GM23338 (cell line): ENCODE measurements around the gene ACOX3. TPM values are rescaled to one million over a fixed set of nuclear protein-coding genes. Genes with fewer than 3 reads are reported as not detected.

Source experiments
- ATAC-seq: fragments of 200-7000 bp; cut with Tn5 transposase; 3 replicates; pipeline ENCODE4 v1.9.1; 2020
- DNase-seq: peaks from one replicate; pipeline ENCODE4 v3.0.0-alpha.2; 2015; ENCODE audit warnings: low spot score
- H2AFZ ChIP-seq: fragments of 200-600 bp; sonication (generic); 2 replicates; pipeline ENCODE4 v1.8.0; 2016; ENCODE audit warnings: antibody characterized with exemption, mild to moderate bottlenecking, moderate library complexity
- H3F3A ChIP-seq: fragments of 200-600 bp; sonication (generic); replicated peaks from 2 replicates; pipeline ENCODE4 v1.8.0; 2017; ENCODE audit warnings: antibody characterized with exemption, mixed run types, low read depth
- H3K27ac ChIP-seq: fragments of 200-600 bp; sonication (generic); 2 replicates; pipeline ENCODE4 v1.6.1; 2016; ENCODE audit warnings: low read depth
- H3K27me3 ChIP-seq: fragments of 200-600 bp; sonication (generic); 2 replicates; pipeline ENCODE4 v1.8.0; 2016; ENCODE audit warnings: mild to moderate bottlenecking, mixed run types, moderate library complexity; ENCODE audit not compliant: insufficient read depth
- H3K36me3 ChIP-seq: fragments of 200-600 bp; sonication (generic); 2 replicates; pipeline ENCODE4 v1.8.0; 2016; ENCODE audit warnings: mild to moderate bottlenecking; ENCODE audit not compliant: insufficient read depth
- H3K4me1 ChIP-seq: fragments of 200-600 bp; sonication (generic); 2 replicates; pipeline ENCODE4 v1.8.0; 2016; ENCODE audit warnings: mild to moderate bottlenecking, moderate library complexity; ENCODE audit not compliant: insufficient read depth
- H3K4me2 ChIP-seq: fragments of 200-600 bp; sonication (generic); 2 replicates; pipeline ENCODE4 v1.7.1; 2017; ENCODE audit warnings: mixed run types
- H3K4me3 ChIP-seq: fragments of 200-600 bp; sonication (generic); 2 replicates; pipeline ENCODE4 v1.6.1; 2016; ENCODE audit warnings: mixed run types
- H3K79me2 ChIP-seq: fragments of 200-600 bp; sonication (generic); replicated peaks from 2 replicates; pipeline ENCODE4 v1.8.0; 2017; ENCODE audit warnings: mild to moderate bottlenecking; ENCODE audit not compliant: insufficient read depth
- H3K9me2 ChIP-seq: fragments of 200-600 bp; sonication (generic); 2 replicates; pipeline ENCODE4 v1.8.0; 2017; ENCODE audit not compliant: insufficient read depth
- H4K20me1 ChIP-seq: fragments of 200-600 bp; sonication (generic); replicated peaks from 2 replicates; pipeline ENCODE4 v1.8.0; 2017; ENCODE audit warnings: mild to moderate bottlenecking; ENCODE audit not compliant: insufficient read depth
- H3K27ac Mint-ChIP-seq: 2 replicates; pipeline ENCODE4 v1.8.0; 2020; ENCODE audit warnings: inconsistent platforms, mild to moderate bottlenecking, moderate library complexity, mixed read lengths
- H3K27me3 Mint-ChIP-seq: 3 replicates; pipeline ENCODE4 v1.8.0; 2022; ENCODE audit warnings: low read depth, mild to moderate bottlenecking, moderate library complexity, mixed read lengths, inconsistent platforms; ENCODE audit not compliant: insufficient read depth, poor library complexity
- H3K36me3 Mint-ChIP-seq: 3 replicates; pipeline ENCODE4 v1.8.0; 2021; ENCODE audit warnings: low read depth, mild to moderate bottlenecking, inconsistent platforms, moderate library complexity, mixed read lengths
- H3K4me1 Mint-ChIP-seq: 3 replicates; pipeline ENCODE4 v1.8.0; 2020; ENCODE audit warnings: mild to moderate bottlenecking, inconsistent platforms, mixed read lengths
- H3K4me3 Mint-ChIP-seq: 3 replicates; pipeline ENCODE4 v1.8.0; 2021; ENCODE audit warnings: moderate library complexity, mild to moderate bottlenecking, inconsistent platforms, mixed read lengths
- H3K9me3 Mint-ChIP-seq: 3 replicates; pipeline ENCODE4 v1.8.0; 2020; ENCODE audit warnings: moderate library complexity, mild to moderate bottlenecking, inconsistent platforms, mixed read lengths
- CREB1 ChIP-seq: fragments of 250-450 bp; sonication (Bioruptor Pico); IDR thresholded peaks from 2 replicates; pipeline ENCODE4 v1.5.0; 2020; ENCODE audit warnings: low read depth, mild to moderate bottlenecking, moderate library complexity
- ETS1 ChIP-seq: IDR thresholded peaks from 2 replicates; pipeline ENCODE4 v1.6.1; 2016; ENCODE audit warnings: antibody characterized with exemption
- EZH2 ChIP-seq: fragments of 200-600 bp; sonication (generic); IDR thresholded peaks from one replicate; pipeline ENCODE4 v1.8.0; 2017; ENCODE audit warnings: antibody characterized with exemption, mild to moderate bottlenecking, low read depth; ENCODE audit not compliant: unreplicated experiment
- JUNB ChIP-seq: IDR thresholded peaks from one replicate; pipeline ENCODE4 v1.6.1; 2016; ENCODE audit warnings: antibody characterized with exemption; ENCODE audit not compliant: unreplicated experiment
- NANOG ChIP-seq: IDR thresholded peaks from 2 replicates; pipeline ENCODE4 v1.6.1; 2016; ENCODE audit warnings: antibody characterized with exemption, borderline replicate concordance
- REST ChIP-seq: IDR thresholded peaks from one replicate; pipeline ENCODE4 v1.6.1; 2018; ENCODE audit warnings: antibody characterized with exemption; ENCODE audit not compliant: unreplicated experiment
- ZNF114 ChIP-seq: fragments of 250-450 bp; sonication (Bioruptor Pico); IDR thresholded peaks from 2 replicates; pipeline ENCODE4 v1.5.0; 2020; ENCODE audit warnings: mild to moderate bottlenecking, moderate library complexity
- ZNF462 ChIP-seq: fragments of 250-450 bp; sonication (Bioruptor Pico); IDR thresholded peaks from 2 replicates; pipeline ENCODE4 v1.5.0; 2020; ENCODE audit warnings: mild to moderate bottlenecking, moderate library complexity
- polyA plus RNA-seq: library from polyadenylated mRNA; unstranded; fragments of >200 nt; fragmentation: Nextera tagmentation; extraction: Ambion mirVana; gene quantifications from 2 replicates; pipeline ENCODE4 v1.2.1, GENCODE V29; 2016
- total RNA-seq: library from RNA; depleted of rRNA; stranded (reverse); fragments of >200 nt; shearing (Covaris generic); gene quantifications from 2 replicates; pipeline ENCODE4 v1.2.3, GENCODE V29; 2014

Gene ACOX3
- total and polyA plus RNA-seq, 2 experiments from 2014 or later: 6.4 to 17.2 TPM

- H3K27me3 Mint-ChIP-seq: peaks cover 16% of the 10 kb centered on the region
- H3F3A ChIP-seq: 0 out of 2 replicates have a peak, but pooled peaks cover 3% of the 10 kb centered on the region
- peaks cover 8% of the 10 kb centered on the region for H3K4me1 Mint-ChIP-seq
- H3K36me3 ChIP-seq: no peaks in the 10 kb centered on the region
- H3K9me3 Mint-ChIP-seq: no peaks in the 10 kb centered on the region
- ATAC-seq (no peak), DNase-seq (no peak)
- 0 out of 2 replicates have a peak overlapping the region, but pooled peaks have one; percentile 32 for H2AFZ ChIP-seq
- H3K4me1 ChIP-seq: no peaks in the 10 kb centered on the region; the same call in none of the 2 replicates
- H3K27ac ChIP-seq: no peak overlapping the region
- no peak overlapping the region for H3K4me3 ChIP-seq
- no peak overlapping the region for H3K4me3 Mint-ChIP-seq
- H3K27me3 ChIP-seq: no peaks in the 10 kb centered on the region
- no peaks in the 10 kb centered on the region for H3K79me2 ChIP-seq
- TF ChIP-seq CREB1 (no peak), ETS1 (no peak), EZH2 (no peak), ZNF462 (no peak), ZNF114 (no peak), REST (no peak), JUNB (no peak), NANOG (no peak)
- no peak overlapping the region for H3K4me2 ChIP-seq
- H4K20me1 ChIP-seq: no peaks in the 10 kb centered on the region
- H3K27ac Mint-ChIP-seq: no peak overlapping the region
- H3K36me3 Mint-ChIP-seq: no peaks in the 10 kb centered on the region
- H3K9me2 ChIP-seq: no peaks in the 10 kb centered on the region
These were observed 95.2 kb downstream of the ACOX3 start for GRCh38 chr4:8345053-8345945.
